Ishikawa (cell line): ENCODE measurements around the gene LSM5.

Experiments
- CREB1 ChIP-seq: IDR thresholded peaks from 2 replicates; pipeline ENCODE4 v1.6.1; 2012; ENCODE audit warnings: low read depth
- MAX ChIP-seq: IDR thresholded peaks from 2 replicates; pipeline ENCODE4 v1.6.1; 2012
- RAD21 ChIP-seq: IDR thresholded peaks from 2 replicates; pipeline ENCODE4 v1.6.1; 2012; ENCODE audit warnings: low read depth
- REST ChIP-seq: IDR thresholded peaks from 2 replicates; pipeline ENCODE4 v1.6.1; 2012; ENCODE audit warnings: low read depth, mild to moderate bottlenecking

GRCh38 chr7:32518534-32519140 lies 28.5 kb upstream of the LSM5 start:
- TF ChIP-seq MAX (no peak), REST (no peak), CREB1 (no peak), RAD21 (no peak)
